Raji (cell line): Measurements from ENCODE around the gene HOXA3.

Source experiments
- POLR2A ChIP-seq: IDR thresholded peaks from 2 replicates; pipeline ENCODE4 v1.6.1; 2011; ENCODE audit warnings: low read depth, low read length, control low read depth; ENCODE audit not compliant: insufficient read depth

The HOXA3 gene

DNA sequence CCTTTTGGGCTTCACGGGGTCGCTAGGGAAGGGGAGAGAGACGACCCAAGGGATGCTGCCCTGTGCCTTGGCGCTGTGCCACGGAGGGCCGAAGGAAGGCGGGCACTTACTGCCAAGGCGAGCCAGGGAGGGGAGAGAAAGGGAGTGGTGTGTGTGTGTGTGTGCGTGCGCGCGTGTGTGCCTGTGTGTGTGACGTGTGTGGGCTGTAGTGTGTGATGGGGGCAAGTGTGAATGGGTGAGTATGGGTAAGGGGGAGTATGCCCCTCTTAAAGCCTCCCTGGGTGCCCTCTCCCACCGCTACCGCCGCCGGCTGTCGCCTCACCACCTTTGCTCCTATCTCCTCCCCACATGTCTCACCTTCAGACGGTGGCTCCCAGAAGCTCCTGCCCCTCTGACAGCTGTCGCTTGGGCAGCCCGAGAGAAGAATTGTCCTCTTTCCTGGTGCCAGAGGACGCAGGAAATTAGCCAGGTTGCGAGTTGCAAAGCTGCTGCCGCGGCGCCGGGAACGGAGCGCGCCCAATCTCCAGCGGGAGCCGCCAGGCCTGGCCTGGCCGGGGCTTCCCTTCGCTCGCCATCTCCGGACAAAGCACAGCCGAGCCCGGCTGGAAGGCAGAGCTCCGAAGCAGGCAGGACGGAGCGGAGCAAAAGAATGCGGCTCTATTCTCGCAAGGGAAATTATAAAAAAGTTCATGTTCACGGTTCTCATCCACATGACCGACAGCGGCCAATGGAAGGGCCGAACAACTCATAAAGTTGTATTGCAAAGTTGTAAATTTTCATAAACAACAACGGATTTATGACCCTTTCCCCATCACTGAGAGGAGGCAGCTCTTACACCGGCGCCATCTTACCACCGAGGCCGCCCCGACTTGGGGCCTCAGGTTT, at the start of gene HOXA3:
TSS of gene HOXA3 (minus strand) at position 653 of the 885 bp plus-strand sequence. CDS start 41,943 bp downstream, outside the sequence.
- TF ChIP-seq POLR2A = no peak

GRCh38 chr7:27201580-27202017, 49.2 kb upstream of the HOXA3 start:
- TF ChIP-seq POLR2A = no peak

DNA sequence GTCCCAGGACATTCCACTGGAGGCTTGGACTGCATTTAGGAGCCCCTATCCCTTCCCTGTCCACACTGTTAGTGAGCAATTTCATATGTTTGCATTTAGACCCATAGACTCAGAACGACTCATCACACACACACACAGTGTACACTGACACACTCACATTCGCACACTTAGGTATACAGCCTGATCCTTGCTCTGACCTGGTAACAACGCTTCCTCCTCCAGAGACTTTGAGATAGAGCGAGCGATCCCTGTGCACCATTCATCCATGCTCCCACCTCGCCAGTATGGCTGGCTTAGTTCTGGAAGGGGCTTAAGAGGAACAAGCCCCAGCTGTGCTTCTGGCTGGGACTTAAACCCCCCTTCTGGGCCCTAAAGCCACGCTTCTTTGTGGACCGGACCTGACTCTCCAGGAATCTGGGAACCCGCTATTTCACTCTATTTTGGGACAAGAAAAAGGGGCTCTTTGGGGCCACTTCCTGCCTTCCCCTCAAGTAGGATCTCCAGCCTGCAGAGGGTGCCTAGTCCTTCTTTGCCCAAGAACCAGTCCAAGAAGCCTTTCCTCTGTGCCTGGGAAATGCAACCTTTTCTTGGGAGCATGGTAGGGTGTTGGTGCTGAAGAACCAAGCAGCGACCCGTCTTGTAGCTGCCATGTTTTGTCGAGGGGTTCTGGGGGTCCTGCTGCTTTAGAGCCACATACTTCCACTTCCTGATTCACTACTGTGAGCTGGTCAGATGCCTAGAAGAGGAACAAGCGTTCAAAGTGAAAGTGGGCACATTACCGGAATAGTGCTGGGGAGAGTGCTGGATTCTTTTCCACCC, 48.6 kb upstream of the HOXA3 start:
- TF ChIP-seq POLR2A = no peak

DNA sequence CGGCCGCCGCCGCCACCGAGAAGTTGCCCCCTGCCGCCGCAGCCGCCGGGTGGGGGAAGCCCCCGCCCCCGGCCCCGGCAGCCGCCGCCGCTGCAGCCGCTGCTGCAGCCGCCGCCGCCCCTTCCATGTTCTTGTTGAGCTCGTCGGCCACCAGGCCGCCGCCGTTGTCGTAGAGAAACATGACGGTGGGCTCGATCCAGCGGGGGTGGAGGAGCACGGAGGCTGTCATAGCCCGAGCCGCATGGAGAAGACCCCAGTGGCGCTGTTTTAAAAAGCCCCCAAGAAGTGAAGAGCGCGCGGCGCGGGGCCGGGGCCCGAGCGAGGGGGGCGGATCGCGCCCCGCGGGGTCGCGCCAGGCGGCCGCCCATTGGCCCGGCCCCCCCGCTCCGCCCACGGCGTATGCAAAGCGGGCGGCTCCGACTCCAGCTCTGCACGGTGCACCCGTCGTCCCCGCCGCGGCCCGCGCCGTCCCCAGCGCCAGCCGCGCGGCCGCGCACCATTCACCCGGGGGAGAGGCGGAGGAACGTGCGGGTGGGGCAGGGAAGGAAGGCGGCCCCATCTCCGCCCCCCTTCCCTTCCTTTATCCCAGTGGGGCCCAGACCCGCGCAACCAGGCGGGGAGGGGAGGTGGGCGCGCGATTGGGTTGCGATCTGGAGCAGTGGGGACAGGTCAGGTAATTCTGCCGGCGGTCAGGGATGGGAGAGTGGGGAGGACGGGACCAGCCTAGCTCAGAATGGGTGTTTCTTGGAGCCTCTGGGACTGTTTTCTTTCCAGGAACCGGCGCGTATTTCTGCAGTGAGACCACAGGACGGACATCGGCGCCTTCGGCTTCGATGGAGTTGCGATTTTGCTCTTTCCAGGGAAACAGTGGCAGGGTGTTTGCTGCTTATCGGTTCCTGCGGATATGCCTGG, 47.7 kb upstream of the HOXA3 start, which contains the start of gene HOXA13:
TSS of gene HOXA13 (minus strand) at position 243 of the 912 bp plus-strand sequence. CDS start at position 229, 14 bp downstream.
- TF ChIP-seq POLR2A = no peak

DNA sequence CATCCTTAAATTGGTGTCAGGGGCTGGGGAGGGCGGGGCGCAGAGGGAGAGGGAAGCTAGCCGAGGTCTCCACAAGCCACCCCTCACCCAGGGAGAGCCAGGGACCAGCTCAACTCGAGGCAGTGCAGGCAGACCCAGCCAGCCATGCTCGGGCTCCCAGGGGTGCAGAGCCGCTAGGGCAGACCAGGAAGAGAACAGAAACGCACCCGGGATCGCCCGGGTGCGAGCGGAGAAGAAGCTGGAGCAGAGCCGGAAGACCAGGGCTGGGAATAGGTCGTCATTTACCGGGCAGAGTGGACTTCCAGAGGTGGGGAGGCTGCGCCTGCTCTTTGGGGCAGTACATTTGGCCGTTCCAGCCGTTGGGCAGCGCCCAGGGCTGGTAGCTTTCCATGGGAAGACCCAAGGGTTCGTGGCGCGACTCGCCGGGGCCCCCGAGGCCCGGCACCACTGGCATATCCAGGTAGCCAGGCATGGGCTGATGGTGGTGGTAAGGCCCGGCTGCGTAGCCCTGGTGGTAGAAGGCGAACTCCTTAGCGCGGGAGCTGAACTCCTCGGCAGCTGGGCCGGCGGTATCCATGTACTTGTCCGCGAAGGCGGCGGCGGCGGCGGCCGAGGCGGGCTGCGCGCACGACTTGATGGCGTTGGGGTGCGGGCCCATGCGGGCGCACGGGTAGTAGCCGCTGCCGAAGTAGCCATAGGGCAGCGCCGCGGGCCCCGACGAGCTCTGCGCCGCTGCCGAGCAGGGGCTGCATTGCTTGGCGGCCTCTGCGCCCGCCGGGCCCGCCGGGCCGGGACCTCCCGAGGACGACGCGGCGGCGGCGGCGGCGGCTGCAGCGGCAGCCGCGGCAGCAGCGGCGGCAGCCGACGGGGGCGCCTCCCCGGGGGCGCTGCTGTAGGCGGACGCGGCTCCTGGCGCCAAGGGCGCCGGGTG, 46.8 kb upstream of the HOXA3 start:
- TF ChIP-seq POLR2A = no peak

- no peak for TF ChIP-seq POLR2A
Measured at GRCh38 chr7:27198138-27198841, 45.9 kb upstream of the HOXA3 start.

GRCh38 chr7:27197137-27198042, 45.0 kb upstream of the HOXA3 start:
- TF ChIP-seq POLR2A = no peak

GRCh38 chr7:27196287-27196767, 43.9 kb upstream of the HOXA3 start:
- TF ChIP-seq POLR2A = no peak

GRCh38 chr7:27194686-27195379, 42.5 kb upstream of the HOXA3 start:
- no peak for TF ChIP-seq POLR2A

- TF ChIP-seq POLR2A = no peak
Measured at GRCh38 chr7:27194002-27194352, 41.6 kb upstream of the HOXA3 start.

- no peak for TF ChIP-seq POLR2A
Measured at GRCh38 chr7:27193335-27194001, 41.1 kb upstream of the HOXA3 start.
